ENCODE data around the gene OR4C6. TPM values are rescaled to one million over a fixed set of nuclear protein-coding genes. Genes with fewer than 3 reads are reported as not detected.

The OR4C6 gene
- total and polyA plus RNA-seq, 2 of the 4 experiments (the other 2 are of a cell fraction), result not detected

GRCh38 chr11:55701429-55701828, 39.4 kb downstream of the OR4C6 start:
- Histone ChIP-seq H2AFZ (replicated peaks; ENCODE audit: low read length, poor library complexity) (no peak overlapping the region), H3K4me2 (ENCODE audit: low read depth, low read length) (no peak overlapping the region), H3K14ac (replicated peaks; ENCODE audit: low read depth, low read length) (no peak overlapping the region), H3K79me1 (ENCODE audit: low read depth in 1 of 2, low read length in 2 of 2) (no peaks in the 10 kb centered on the region), H3K27me3 (ENCODE audit: control insufficient read depth, insufficient read depth, low read length) (no peaks in the 10 kb centered on the region), H3K4me3 (ENCODE audit: insufficient read depth, low read depth, low read length) (no peak overlapping the region), H2BK20ac (ENCODE audit: low read depth, low read length) (no peak overlapping the region), H3K36me3 (ENCODE audit: control insufficient read depth, insufficient read depth, low read length) (no peaks in the 10 kb centered on the region), H3K9me1 (ENCODE audit: insufficient read depth, low read length) (no peaks in the 10 kb centered on the region), H4K8ac (ENCODE audit: low read depth in 2 of 2, low read length in 2 of 2) (no peak overlapping the region), H3K4ac (ENCODE audit: low read depth, low read length) (no peak overlapping the region), H3K9ac (ENCODE audit: low read depth, low read length) (no peak overlapping the region), H2AK9ac (replicated peaks; ENCODE audit: low read depth, low read length, poor library complexity) (no peak overlapping the region), H4K91ac (ENCODE audit: insufficient read depth, low read depth, low read length) (no peak overlapping the region), H3K18ac (ENCODE audit: low read depth, low read length) (no peak overlapping the region), H3K9me3 (ENCODE audit: control insufficient read depth, insufficient read depth, low read length) (peaks cover 9% of the 10 kb centered on the region; the same call in 1 of the 2 replicates), H3K23ac (ENCODE audit: low read depth, low read length) (no peak overlapping the region), H3K4me1 (ENCODE audit: control insufficient read depth, insufficient read depth, low read length) (no peaks in the 10 kb centered on the region), H4K5ac (ENCODE audit: low read depth, low read length) (no peak overlapping the region), H4K20me1 (ENCODE audit: insufficient read depth, low read length) (no peaks in the 10 kb centered on the region), H3K27ac (ENCODE audit: insufficient read depth, low read length) (no peak overlapping the region), H3K56ac (ENCODE audit: extremely low read depth, insufficient read depth, low read length) (no peak overlapping the region), H2BK5ac (ENCODE audit: low read depth, low read length, poor library complexity, severe bottlenecking) (no peak overlapping the region), H2BK120ac (ENCODE audit: low read depth, low read length) (no peak overlapping the region), H2AK5ac (ENCODE audit: low read depth, low read length) (no peak overlapping the region), H2BK15ac (ENCODE audit: low read depth, low read length) (no peak overlapping the region)
- ATAC-seq (ENCODE audit: low read depth) (no peak), DNase-seq (no peak)
- in situ Hi-C loops (cut with MboI; ENCODE audit: low sequenced_read_pairs) (no loop called here), intact Hi-C loops (cut with micrococcal nuclease) (no loop called here), dilution Hi-C loops (cut with HindIII; ENCODE audit: low sequenced_read_pairs, unreplicated experiment) (no loop called here)
- 43% methylated on average over 3 of the region's 4 CpGs; no CpG with 5 or more reads in 1 of the 2 experiments for WGBS, 2 experiments (ENCODE audit: extremely low coverage in 2 of 2, insufficient read length in 1 of 2)
- BruUV-seq (replicated peaks), result no TSS peak
- no peak for TF ChIP-seq CHD1 (IDR thresholded peaks at IDR 0.05; ENCODE audit: low read depth, low read length)
- TF ChIP-seq CTCF (conservative IDR thresholded peaks at IDR 0.05; ENCODE audit: low read depth, low read length), result no peak
- TF ChIP-seq CEBPB (IDR thresholded peaks at IDR 0.05; ENCODE audit: low read depth, low read length), result no peak
- TF ChIP-seq RFX5 (IDR thresholded peaks at IDR 0.05; ENCODE audit: low read depth, low read length), result no peak
- no peak for TF ChIP-seq BHLHE40 (IDR thresholded peaks at IDR 0.05; ENCODE audit: low read depth, low read length)
- TF ChIP-seq USF2 (IDR thresholded peaks at IDR 0.05; ENCODE audit: low read depth, low read length), result no peak
- no peak for TF ChIP-seq MAZ (IDR thresholded peaks at IDR 0.05; ENCODE audit: borderline replicate concordance, low read depth, low read length)
- TF ChIP-seq MAFK (IDR thresholded peaks at IDR 0.05; ENCODE audit: low read depth, low read length), result no peak
- POLR2A ChIA-PET (ENCODE audit: unreplicated experiment), result no interaction called here
- CTCF ChIA-PET, result no interaction called here
